Stomach (tissue), 4 donors: ENCODE data around the gene MRPL19.

Experiments used
- CTCF ChIP-seq, 7 experiments: fragments of 450-650 bp in 4 of 7; fragments of 200-600 bp in 3 of 7; sonication (generic) in 3 of 7; IDR thresholded peaks; one replicate each; pipeline ENCODE4 v1.5.1; 2016 to 2019; ENCODE audit warnings: antibody characterized with exemption in 7 of 7, control low read depth in 2 of 7, mild to moderate bottlenecking in 1 of 7
- POLR2A ChIP-seq, 4 donors: fragments of 450-650 bp; IDR thresholded peaks; one replicate each; pipeline ENCODE4 v1.6.1; 2016; ENCODE audit warnings: antibody characterized with exemption in 4 of 4, control low read depth in 2 of 4, mild to moderate bottlenecking in 1 of 4, moderate library complexity in 1 of 4

- TF ChIP-seq CTCF (IDR thresholded peaks at IDR 0.05) (no peak), POLR2A (IDR thresholded peaks at IDR 0.05) (no peak)
Measured at GRCh38 chr2:75597949-75598348, 48.6 kb upstream of the MRPL19 start.
